ENCODE data around the gene NRIP2.
"Not testable (repeated sequence)": the region's sequence is repeated elsewhere in the genome, so short reads cannot be mapped to it uniquely, and the experiment has no call there.

Gene NRIP2

GRCh38 chr12:2864198-2864597 is 29.4 kb upstream of the NRIP2 start:
- TF ChIP-seq CTCF (IDR thresholded peaks at IDR 0.05; ENCODE audit: insufficient read depth, missing control alignments), result no peak
- DNase-seq (ENCODE audit: insufficient read length, low spot score) (no peak), FAIRE-seq (no peak)

GRCh38 chr12:2863402-2863801 is 28.6 kb upstream of the NRIP2 start:
- not testable (repeated sequence) for DNase-seq (ENCODE audit: insufficient read length, low spot score); FAIRE-seq

- DNase-seq (ENCODE audit: insufficient read length, low spot score), result no peak
- TF ChIP-seq CTCF (IDR thresholded peaks at IDR 0.05; ENCODE audit: insufficient read depth, missing control alignments), result no peak
- no peak for FAIRE-seq
Measured at GRCh38 chr12:2862876-2863275, 28.0 kb upstream of the NRIP2 start.

GRCh38 chr12:2860170-2860569 is 25.3 kb upstream of the NRIP2 start:
- DNase-seq (ENCODE audit: insufficient read length, low spot score) (no peak), FAIRE-seq (no peak)
- no peak for TF ChIP-seq CTCF (IDR thresholded peaks at IDR 0.05; ENCODE audit: insufficient read depth, missing control alignments)

GRCh38 chr12:2858944-2859421 is 24.1 kb upstream of the NRIP2 start:
- TF ChIP-seq CTCF (IDR thresholded peaks at IDR 0.05; ENCODE audit: insufficient read depth, missing control alignments), result no peak
- FAIRE-seq, result no peak
- DNase-seq (ENCODE audit: insufficient read length, low spot score), result no peak

- DNase-seq (ENCODE audit: insufficient read length, low spot score) (no peak), FAIRE-seq (no peak)
- TF ChIP-seq CTCF (IDR thresholded peaks at IDR 0.05; ENCODE audit: insufficient read depth, missing control alignments), result no peak
Measured at GRCh38 chr12:2858334-2858733, 23.5 kb upstream of the NRIP2 start.

GRCh38 chr12:2857576-2857975 is 22.7 kb upstream of the NRIP2 start:
- no peak for DNase-seq (ENCODE audit: insufficient read length, low spot score)
- TF ChIP-seq CTCF (IDR thresholded peaks at IDR 0.05; ENCODE audit: insufficient read depth, missing control alignments), result no peak

GRCh38 chr12:2857021-2857431 is 22.2 kb upstream of the NRIP2 start, which contains the start of gene TEX52:
Gene TEX52, minus strand, starts transcription at chr12:2857039. Its CDS starts 13 bp downstream, at chr12:2857026.
- DNase-seq (ENCODE audit: insufficient read length, low spot score), result no peak
- no peak for TF ChIP-seq CTCF (IDR thresholded peaks at IDR 0.05; ENCODE audit: insufficient read depth, missing control alignments)
- FAIRE-seq, result no peak

More at GRCh38 chr12:2857576-2857975, 22.7 kb upstream of the NRIP2 start:
- no peak for FAIRE-seq

Data from D721Med (cell line).